Measurements from ENCODE around the gene SLBP.

- TF ChIP-seq CTCF (IDR thresholded peaks at IDR 0.05; ENCODE audit: extremely low read depth in 1 of 2, insufficient read depth in 1 of 2, low read depth in 1 of 2, low read length in 2 of 2): no peak
- no peak for TF ChIP-seq EZH2 (IDR thresholded peaks at IDR 0.05; ENCODE audit: borderline replicate concordance, low read depth, low read length, severe bottlenecking)
- no peak for TF ChIP-seq POLR2A (IDR thresholded peaks at IDR 0.05; ENCODE audit: low read depth, low read length)
- TF ChIP-seq GATA2 (IDR thresholded peaks at IDR 0.05; ENCODE audit: insufficient read depth, insufficient read length, low read depth, low read length): no peak
- TF ChIP-seq JUN (IDR thresholded peaks at IDR 0.05; ENCODE audit: borderline replicate concordance, insufficient read depth, insufficient read length, low read depth): no peak
- TF ChIP-seq MAX (IDR thresholded peaks at IDR 0.05; ENCODE audit: insufficient read depth, insufficient read length): no peak
- TF ChIP-seq FOS (IDR thresholded peaks at IDR 0.05; ENCODE audit: borderline replicate concordance, insufficient read depth, low read length): no peak
- TF ChIP-seq MYC (IDR thresholded peaks at IDR 0.05; ENCODE audit: low read depth, low read length): no peak
These were observed 36.9 kb downstream of the SLBP start for GRCh38 chr4:1675136-1675801.

All from endothelial cell of umbilical vein (primary cell).